Stimulated activated naive CD4-positive, alpha-beta T cell (primary cell): ENCODE data around the gene AKR1C8.
A peak's percentile ranks its signal among the peaks of the same experiment; 100 is the strongest.
"Not testable (repeated sequence)": the region's sequence is repeated elsewhere in the genome, so short reads cannot be mapped to it uniquely, and the experiment has no call there.

Experiments
- DNase-seq, 6 experiments: peaks; one replicate each; lab custom pipeline; 2025; lab: John Stamatoyannopoulos, UW

AKR1C8 gene

GRCh38 chr10:5184987-5185775, at the start of gene AKR1C8:
AKR1C8 (minus strand) TSS chr10:5185150; CDS start chr10:5185104, 46 bp downstream.
- DNase-seq = no peak

GRCh38 chr10:5234106-5234860, 49.3 kb upstream of the AKR1C8 start:
- DNase-seq = no peak

- no peak for DNase-seq
Observed at GRCh38 chr10:5233324-5233723, 48.4 kb upstream of the AKR1C8 start.

GRCh38 chr10:5229019-5229418, 44.1 kb upstream of the AKR1C8 start:
- no peak for DNase-seq

GRCh38 chr10:5222942-5223341, 38.0 kb upstream of the AKR1C8 start:
- not testable (repeated sequence) for DNase-seq

- DNase-seq = no peak
Observed at GRCh38 chr10:5219262-5219661, 34.3 kb upstream of the AKR1C8 start.

- no peak for DNase-seq
Observed at GRCh38 chr10:5216801-5217200, 31.9 kb upstream of the AKR1C8 start.

- DNase-seq = no peak
Observed at GRCh38 chr10:5211696-5212536, 27.0 kb upstream of the AKR1C8 start.

GRCh38 chr10:5210261-5210660, 25.3 kb upstream of the AKR1C8 start:
- DNase-seq = not testable (repeated sequence)

GRCh38 chr10:5209776-5210175, 24.8 kb upstream of the AKR1C8 start:
- not testable (repeated sequence) for DNase-seq

GRCh38 chr10:5206799-5207198, 21.8 kb upstream of the AKR1C8 start:
- peak in 1 of 6 experiments; percentile 3 for DNase-seq

- no peak for DNase-seq
Observed at GRCh38 chr10:5199398-5199797, 14.4 kb upstream of the AKR1C8 start.

GRCh38 chr10:5198386-5198785, 13.4 kb upstream of the AKR1C8 start:
- no peak for DNase-seq

GRCh38 chr10:5196702-5197113, 11.8 kb upstream of the AKR1C8 start, which contains the start of gene AKR1C4:
AKR1C4 (plus strand) TSS chr10:5196837; CDS start chr10:5196868, 31 bp downstream.
- DNase-seq = no peak

GRCh38 chr10:5195727-5196374, 10.9 kb upstream of the AKR1C8 start:
- no peak for DNase-seq

- no peak for DNase-seq
Observed at GRCh38 chr10:5194431-5194830, 9.5 kb upstream of the AKR1C8 start.

- DNase-seq = no peak
Observed at GRCh38 chr10:5188358-5188757, 3.4 kb upstream of the AKR1C8 start.

GRCh38 chr10:5187867-5188266, 2.9 kb upstream of the AKR1C8 start:
- no peak for DNase-seq

- no peak for DNase-seq
Observed at GRCh38 chr10:5183923-5184322, 1.0 kb downstream of the AKR1C8 start.

- DNase-seq = not testable (repeated sequence)
Observed at GRCh38 chr10:5180503-5180902, 4.4 kb downstream of the AKR1C8 start.

- DNase-seq = not testable (repeated sequence)
Observed at GRCh38 chr10:5175581-5175980, 9.4 kb downstream of the AKR1C8 start.
